WTC11 (cell line): Measurements from ENCODE around the gene TSSK2.

Experiments used
- E2F5 ChIP-seq: sonication (generic); formaldehyde crosslinking; IDR thresholded peaks from 2 replicates; pipeline ENCODE4 v1.8.1; 2022; ENCODE audit warnings: mild to moderate bottlenecking, moderate library complexity, missing genetic modification reagents
- ETV6 ChIP-seq: sonication (generic); formaldehyde crosslinking; IDR thresholded peaks from 2 replicates; pipeline ENCODE4 v1.8.1; 2022; ENCODE audit warnings: mild to moderate bottlenecking, missing genetic modification reagents
- IRF2 ChIP-seq: sonication (generic); formaldehyde crosslinking; IDR thresholded peaks from 2 replicates; pipeline ENCODE4 v1.8.0; 2022; ENCODE audit warnings: low read depth, missing genetic modification reagents, borderline replicate concordance
- TCF7 ChIP-seq: sonication (generic); formaldehyde crosslinking; IDR thresholded peaks from 2 replicates; pipeline ENCODE4 v1.8.0; 2022; ENCODE audit warnings: mild to moderate bottlenecking, low read depth, missing genetic modification reagents, moderate library complexity
- ZNF138 ChIP-seq: sonication (generic); formaldehyde crosslinking; conservative IDR thresholded peaks from 2 replicates; pipeline ENCODE4 v1.8.1; 2022; ENCODE audit warnings: mild to moderate bottlenecking, moderate library complexity, missing genetic modification reagents
- TF ChIP-seq, protein P1 (sequence below): fragments of 200-600 bp; IDR thresholded peaks from 2 replicates; pipeline ENCODE4 v1.8.0; 2022; ENCODE audit warnings: antibody characterized with exemption
- TF ChIP-seq, protein P2 (sequence below): sonication (generic); formaldehyde crosslinking; IDR thresholded peaks from 2 replicates; pipeline ENCODE4 v1.8.1; 2023; ENCODE audit warnings: mild to moderate bottlenecking, missing genetic modification reagents, moderate library complexity

DNA sequence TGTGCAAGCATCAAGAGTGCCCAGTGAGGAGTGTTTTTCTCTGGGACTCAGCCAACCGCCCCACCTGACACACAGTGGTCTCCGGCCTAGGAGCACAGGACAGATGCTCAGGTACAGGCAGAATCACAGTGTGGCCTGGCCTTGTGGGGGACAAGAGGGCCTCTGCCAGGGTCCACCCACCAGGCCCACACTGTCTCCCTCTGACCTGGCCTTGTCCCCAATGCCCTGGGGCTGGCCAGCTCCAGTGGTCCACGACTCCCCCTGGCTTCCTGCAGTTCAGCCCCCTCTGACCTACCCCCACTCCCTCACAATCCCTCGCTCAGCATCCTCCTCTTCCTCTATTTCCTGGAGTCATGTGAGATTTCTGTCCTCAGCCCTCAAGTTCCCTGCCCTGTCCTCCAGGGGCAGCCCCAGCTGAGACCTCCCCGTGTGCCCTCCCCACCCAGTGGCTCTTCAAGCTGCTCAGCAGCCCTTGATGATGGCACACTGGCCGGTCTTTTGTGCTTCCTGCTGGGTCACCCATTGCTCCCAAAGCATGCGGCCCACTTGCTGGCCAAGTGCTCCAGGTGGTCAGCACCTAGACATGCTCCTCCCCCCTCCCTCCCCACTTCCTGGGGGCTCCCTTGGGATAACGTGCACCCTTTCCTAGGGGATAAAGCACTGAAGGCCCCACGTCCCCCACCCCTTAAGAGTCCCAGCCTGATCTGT, 1.7 kb downstream of the TSSK2 start:
- TF ChIP-seq, protein P1, sequence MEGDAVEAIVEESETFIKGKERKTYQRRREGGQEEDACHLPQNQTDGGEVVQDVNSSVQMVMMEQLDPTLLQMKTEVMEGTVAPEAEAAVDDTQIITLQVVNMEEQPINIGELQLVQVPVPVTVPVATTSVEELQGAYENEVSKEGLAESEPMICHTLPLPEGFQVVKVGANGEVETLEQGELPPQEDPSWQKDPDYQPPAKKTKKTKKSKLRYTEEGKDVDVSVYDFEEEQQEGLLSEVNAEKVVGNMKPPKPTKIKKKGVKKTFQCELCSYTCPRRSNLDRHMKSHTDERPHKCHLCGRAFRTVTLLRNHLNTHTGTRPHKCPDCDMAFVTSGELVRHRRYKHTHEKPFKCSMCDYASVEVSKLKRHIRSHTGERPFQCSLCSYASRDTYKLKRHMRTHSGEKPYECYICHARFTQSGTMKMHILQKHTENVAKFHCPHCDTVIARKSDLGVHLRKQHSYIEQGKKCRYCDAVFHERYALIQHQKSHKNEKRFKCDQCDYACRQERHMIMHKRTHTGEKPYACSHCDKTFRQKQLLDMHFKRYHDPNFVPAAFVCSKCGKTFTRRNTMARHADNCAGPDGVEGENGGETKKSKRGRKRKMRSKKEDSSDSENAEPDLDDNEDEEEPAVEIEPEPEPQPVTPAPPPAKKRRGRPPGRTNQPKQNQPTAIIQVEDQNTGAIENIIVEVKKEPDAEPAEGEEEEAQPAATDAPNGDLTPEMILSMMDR, result no peak
- TF ChIP-seq TCF7 (CRISPR knock-in tag) (no peak), IRF2 (CRISPR knock-in tag) (no peak), ZNF138 (no peak), ETV6 (no peak), E2F5 (no peak)
- TF ChIP-seq, protein P2, sequence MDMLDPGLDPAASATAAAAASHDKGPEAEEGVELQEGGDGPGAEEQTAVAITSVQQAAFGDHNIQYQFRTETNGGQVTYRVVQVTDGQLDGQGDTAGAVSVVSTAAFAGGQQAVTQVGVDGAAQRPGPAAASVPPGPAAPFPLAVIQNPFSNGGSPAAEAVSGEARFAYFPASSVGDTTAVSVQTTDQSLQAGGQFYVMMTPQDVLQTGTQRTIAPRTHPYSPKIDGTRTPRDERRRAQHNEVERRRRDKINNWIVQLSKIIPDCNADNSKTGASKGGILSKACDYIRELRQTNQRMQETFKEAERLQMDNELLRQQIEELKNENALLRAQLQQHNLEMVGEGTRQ (CRISPR knock-in tag), result no peak
